IPS DF 4.7 (cell line): Measurements from ENCODE around the gene ZNF813.
A peak's percentile ranks its signal among the peaks of the same experiment; 100 is the strongest.
"Not testable (repeated sequence)": the region's sequence is repeated elsewhere in the genome, so short reads cannot be mapped to it uniquely, and the experiment has no call there.

ENCODE experiments used
- DNase-seq: peaks from one replicate; pipeline ENCODE4 v3.0.0-alpha.2; 2013; ENCODE audit warnings: low spot score; ENCODE audit errors: extremely low read depth

The ZNF813 gene

DNA sequence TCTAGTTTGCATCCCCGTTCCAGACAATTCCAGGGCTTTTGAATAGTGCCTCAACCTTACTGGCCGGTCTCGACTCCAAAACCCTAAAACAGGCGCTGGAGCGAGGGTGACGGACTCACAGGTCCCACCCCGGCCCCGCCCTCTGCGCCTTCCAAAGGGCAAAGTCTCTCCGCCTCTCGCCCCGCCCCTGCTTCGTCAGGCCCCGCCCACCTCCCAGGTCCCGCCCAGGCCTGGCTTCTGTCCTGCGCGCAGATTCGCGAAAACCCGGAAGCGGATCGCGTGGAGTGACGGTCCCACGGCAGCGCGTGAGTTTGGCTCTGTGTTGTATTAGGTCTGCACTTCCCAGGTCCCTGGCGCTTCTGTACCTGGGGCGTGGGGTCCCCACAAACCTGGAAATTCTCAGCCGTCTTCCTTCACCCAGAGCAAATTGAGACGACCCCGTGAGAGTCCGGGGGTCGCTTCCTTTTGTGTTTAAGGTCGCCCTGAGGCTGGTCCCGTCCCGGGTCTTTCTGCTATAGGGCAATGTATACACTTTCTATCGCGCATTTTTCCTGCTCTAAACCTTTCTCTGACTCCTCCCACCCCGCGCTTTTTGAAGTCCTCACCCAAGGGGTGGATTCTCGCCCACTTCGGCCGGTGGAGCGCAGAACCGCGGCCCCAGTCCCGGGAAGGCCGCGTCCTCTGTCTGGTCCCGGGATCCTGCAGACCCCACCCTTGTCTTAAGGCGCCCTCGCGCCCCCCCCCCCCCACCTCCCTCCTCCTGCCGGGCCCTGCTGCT is at the start of gene ZNF813:
Gene ZNF813 (plus strand): TSS at position 249 of the 778 bp plus-strand sequence. CDS start 16,090 bp downstream, outside the sequence.
- no peak for DNase-seq

DNA sequence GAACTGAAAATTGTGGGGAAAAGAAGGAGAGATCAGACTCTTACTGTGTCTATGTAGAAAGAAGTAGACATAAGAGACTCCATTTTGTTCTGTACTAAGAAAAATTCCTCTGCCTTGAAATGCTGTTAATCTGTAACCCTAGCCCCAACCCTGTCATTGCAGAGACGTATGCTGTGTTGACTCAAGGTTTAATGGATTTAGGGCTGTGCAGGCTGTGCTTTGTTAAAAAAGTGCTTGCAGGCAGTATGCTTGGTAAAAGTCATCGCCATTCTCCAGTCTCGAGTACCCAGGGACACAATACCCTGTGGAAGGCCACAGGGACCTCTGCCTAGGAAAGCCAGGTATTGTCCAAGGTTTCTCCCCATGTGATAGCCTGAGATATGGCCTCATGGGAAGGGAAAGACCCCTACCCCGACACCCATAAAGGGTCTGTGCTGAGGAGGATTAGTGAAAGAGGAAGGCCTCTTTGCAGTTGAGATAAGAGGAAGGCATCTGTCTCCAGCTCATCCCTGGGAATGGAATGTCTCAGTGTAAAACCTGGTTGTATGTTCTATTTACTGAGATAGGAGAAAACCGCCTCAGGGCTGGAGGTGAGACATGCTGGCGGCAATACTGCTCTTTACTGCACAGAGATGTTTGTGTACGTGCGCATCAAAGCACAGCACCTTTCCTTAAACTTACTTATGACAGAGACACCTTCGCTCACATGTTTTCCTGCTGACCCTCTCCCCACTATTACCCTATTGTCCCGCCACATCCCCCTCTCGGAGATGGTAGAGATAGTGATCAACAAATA is 46.8 kb upstream of the ZNF813 start:
- DNase-seq: not testable (repeated sequence)

DNA sequence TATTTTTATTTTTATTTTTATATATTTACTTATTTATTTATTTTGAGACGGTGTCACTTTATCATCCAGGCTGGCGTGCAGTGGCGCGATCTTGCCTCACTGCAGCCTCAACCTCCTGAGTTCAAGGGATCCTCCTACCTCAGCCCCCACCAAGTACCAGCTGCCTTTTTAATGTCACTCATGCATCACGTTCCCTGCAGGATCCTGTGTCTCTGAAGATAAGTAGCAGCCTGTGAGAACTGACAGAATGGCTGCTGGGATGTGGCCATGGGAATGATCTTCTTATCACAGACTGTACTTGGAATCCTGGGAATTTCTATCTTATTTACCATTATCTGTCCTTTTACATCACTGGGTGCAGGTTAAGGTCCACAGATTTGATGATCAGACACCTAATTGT is 45.0 kb upstream of the ZNF813 start:
- DNase-seq: no peak

DNA sequence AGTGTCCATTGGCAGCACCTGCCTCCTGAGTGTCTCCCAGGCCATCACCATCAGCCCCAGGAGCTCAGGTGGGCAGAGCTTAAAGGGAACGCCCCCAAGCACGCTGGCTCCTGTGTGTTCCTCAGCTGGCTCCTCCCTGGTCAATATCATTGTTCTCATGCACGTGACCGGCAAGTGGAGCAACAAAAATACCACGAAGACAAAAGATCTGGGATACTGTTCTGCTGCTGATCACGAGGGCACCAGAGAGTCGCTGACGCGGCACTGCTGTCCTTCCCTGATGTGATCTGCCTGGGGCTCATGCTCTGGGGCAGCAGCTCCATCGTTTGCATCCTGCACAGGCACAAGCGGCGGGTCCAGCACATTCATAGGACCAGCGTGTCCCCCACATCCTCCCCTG is 44.5 kb upstream of the ZNF813 start:
- not testable (repeated sequence) for DNase-seq

DNA sequence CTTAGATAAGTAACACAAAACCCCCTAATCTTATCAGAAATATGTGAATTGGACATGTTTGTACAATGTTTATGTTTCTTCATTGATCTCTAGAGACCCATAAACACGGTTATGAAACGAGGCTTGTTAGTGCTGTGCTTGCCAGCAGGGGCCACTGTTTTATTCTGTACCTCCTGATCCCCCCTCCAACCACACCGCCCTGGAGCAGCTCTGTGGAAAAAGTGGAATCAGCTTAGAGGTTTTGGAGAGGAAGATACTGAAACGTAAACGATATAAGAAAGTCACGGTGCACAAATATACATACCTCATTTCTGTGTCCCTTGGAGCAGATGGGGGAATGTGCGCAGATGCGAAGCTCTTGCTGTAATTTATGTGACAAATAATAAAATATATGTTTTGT is 43.9 kb upstream of the ZNF813 start:
- not testable (repeated sequence) for DNase-seq

DNA sequence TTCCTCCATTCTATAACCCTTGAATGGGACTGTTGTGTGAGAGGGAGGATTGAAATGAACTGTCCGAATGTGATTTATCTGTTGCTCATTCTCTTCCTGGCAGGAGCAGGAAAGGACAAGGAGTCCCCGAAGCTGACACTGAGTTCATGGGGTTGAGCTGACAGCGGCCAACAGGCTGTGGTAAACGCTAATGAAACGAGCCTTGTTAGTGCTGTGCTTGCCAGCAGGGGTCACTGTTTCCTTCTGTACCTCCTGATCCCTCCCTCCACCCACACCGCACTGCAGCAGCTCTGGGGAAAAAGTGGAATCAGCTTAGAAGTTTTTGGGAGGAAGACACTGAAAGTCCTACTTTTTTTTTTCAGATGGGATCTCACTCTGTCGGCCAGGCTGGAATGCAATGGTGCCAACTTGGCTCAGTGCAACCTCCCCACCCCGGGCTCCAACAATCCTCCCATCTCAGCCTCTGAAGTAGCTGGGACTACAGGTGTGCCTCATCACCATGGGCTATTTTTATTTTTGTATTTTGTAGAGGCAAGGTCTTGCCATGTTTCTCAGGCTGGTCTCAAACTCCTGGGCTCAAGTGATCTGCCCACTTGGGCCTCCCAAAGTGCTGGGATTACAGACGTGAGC is 42.5 kb upstream of the ZNF813 start:
- peak; percentile 91 for DNase-seq

DNA sequence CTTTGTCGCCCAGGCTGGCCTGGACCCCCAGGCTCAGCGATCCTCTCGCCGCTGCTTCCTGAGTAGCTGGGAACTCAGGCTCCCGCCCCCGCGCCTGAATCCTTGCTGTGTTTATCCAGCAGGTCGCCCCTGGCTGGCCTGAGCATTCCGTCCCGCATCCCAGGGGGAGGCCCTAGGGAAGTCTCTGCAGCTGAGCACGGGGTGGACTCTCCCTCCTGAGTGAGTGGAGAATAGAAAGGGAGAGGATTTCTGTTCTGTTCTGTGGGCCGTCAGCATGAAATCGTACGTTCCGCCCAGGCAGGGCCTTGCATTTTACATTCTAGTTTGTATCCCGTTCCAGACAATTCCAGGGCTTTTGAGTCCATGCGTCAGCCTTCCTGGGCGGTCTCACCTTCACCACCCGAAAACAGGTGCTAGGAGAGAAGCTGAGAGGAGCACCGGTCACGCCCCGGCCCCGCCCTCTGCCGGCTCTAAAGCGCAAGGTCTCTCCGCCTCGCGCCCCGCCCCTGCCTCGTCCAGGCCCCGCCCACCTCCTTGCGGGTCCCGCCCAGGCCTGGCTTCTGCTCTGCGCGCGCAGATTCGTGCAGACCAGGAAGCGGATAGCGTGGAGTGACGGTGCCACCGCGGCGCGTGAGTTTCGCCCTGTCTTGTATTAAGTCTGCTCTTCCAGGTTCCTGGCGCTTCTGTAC is 36.0 kb upstream of the ZNF813 start, which contains the start of gene ZNF761:
Gene ZNF761 (plus strand): TSS at position 586 of the 689 bp plus-strand sequence. CDS start 15,285 bp downstream, outside the sequence.
- peak; percentile 86 for DNase-seq

DNA sequence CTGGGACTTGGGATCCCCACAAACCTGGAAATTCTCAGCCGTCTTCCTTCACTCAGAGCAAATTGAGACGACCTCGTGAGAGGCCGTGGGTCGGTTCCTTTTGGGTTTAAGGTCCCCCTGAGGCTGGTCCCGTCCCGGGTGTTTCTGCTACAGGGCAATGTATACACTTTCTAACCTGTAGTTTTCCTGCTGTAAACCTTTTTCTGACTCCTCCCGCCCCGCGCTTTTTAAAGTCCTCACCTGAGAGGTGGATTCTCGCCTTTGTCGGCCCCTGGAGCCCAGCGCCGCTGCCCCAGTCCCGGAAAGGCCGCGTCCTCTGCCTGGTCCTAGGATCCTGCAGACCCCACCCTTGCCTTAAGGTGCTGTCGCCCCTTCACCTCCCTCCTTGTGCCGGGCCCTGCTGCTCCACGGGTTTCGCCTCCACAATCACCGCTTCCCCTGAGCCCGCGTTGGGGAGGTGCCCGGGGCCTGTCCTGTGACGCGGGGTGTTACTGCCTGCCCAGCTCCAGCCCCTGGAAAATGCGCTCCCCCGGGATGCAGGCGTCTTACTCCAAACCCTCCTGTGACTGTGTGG is 35.4 kb upstream of the ZNF813 start:
- no peak for DNase-seq

DNA sequence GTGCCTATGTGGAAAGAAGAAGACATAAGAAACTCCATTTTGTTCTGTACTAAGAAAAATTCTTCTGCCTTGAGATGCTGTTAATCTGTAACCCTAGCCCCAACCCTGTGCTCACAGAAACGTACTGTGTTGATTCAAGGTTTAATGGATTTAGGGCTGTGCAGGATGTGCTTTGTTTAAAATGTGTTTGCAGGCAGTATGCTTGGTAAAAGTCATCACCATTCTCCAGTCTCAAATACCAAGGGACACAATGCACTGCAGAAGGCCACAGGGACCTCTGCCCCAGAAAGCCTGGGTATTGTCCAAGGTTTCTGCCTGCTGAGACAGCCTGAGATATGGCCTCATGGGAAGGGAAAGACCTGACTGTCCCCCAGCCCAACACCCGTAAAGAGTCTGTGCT is 23.7 kb upstream of the ZNF813 start:
- not testable (repeated sequence) for DNase-seq

DNA sequence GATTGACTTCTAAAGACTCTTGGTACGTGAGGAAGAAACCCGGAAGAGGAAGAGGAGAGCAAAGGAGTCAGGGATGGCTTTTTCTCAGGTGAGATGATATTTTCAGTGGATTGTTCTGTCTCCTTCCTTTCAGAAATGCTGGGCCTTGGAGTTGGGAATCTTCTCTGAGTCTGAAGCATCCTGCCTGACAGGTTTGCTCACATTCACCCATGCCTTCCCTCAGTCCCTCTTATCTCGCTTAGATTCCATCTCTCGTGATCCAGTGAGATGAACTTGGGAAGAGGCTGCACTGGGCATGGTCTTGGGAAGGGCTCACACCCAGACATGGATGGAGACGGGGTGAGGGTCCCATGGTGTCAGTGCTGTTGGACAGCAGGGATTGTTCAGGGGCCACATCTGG is 20.3 kb upstream of the ZNF813 start:
- not testable (repeated sequence) for DNase-seq

DNA sequence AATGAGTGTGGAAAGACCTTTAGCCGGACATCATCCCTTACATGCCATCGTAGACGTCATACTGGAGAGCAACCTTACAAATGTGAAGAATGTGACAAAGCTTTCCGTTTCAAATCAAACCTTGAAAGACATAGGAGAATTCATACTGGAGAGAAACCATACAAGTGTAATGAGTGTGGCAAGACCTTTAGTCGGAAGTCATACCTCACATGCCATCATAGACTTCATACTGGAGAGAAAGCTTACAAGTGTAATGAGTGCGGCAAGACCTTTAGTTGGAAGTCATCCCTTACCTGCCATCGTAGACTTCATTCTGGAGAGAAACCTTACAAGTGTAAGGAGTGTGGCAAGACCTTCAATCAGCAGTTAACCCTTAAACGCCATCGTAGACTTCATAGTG is 11.7 kb upstream of the ZNF813 start:
- no peak for DNase-seq

DNA sequence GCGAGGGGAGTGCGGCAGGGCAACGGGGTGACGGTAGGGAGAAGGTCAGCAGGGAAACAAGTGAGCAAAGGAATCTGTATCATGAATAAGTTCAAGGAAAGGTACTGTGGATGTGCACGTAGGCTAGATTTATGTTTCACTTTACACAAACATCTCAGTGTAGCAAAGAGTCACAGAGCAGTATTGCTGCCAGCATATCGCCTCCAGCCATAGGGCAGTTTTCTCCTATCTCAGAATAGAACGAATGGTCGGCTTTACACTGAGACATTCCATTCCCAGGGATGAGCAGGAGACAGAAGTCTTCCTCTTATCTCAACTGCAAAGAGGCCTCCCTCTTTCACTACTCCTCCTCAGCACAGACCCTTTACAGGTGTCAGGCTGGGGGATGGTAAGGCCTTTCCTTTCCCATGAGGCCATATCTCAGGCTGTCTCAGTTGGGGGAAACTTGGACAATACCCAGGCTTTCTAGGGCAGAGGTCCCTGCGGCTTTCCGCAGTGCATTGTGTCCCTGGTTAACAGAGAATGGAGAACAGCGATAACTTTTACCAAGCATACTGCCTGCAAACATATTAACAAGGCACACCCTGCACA is 7.3 kb upstream of the ZNF813 start:
- DNase-seq: not testable (repeated sequence)

DNA sequence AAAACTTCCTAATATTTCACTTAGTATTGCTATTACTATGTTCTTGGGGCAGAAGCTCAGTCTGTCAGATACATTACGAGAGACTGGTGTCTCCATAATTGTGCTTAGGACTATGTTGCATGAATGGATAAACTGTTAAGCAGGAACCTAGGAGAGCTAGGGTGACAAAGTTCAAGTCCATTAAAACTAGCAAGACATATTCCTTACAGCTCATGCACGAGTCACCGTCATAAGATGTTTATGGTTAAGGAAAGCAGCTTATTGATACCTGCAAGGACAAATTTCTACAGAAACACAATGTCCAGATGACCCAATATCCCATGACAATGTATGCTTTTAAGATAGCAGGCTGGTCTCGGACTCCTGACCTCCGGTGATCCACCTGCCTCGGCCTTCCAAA is 5.7 kb upstream of the ZNF813 start:
- no peak for DNase-seq

DNA sequence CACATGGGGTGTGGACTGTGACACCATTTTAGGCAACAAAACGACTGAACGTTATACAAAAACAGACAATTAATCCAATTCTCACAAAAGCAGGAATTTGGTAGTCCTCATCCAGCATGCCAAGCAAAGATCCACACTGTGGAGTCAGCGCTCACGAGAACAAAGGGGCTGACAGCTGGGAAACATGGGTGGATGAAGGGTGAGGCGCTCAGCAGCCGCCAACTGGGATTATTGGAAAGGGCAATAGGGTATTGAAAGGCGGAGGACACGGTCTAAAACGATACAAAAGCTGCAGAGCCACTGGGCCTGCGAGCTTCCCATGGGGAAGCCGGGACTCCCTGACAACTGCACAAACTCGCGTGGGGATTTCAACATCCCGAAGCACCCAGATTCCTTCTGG is 4.7 kb upstream of the ZNF813 start:
- no peak for DNase-seq

DNA sequence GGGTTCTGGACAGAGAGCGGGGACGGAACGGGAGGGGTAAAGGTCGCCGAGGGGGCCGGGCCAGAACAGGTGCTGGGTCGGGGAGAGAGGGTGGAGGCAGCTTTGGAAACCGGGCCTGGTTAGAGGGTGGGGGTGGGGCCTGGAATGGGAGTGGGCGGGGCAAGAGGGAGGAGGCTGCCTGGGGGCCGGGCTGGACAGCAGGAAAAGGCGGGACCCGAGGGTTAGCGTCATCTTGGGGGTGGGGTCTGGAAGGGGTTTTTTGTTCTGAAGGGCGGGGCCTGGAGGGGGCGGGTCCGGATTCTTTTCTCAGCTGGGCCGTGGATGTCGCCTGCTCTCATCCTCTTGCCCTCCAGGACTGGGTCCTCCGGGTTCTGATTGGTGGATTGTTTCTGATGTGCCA is 4.3 kb upstream of the ZNF813 start:
- no peak for DNase-seq

DNA sequence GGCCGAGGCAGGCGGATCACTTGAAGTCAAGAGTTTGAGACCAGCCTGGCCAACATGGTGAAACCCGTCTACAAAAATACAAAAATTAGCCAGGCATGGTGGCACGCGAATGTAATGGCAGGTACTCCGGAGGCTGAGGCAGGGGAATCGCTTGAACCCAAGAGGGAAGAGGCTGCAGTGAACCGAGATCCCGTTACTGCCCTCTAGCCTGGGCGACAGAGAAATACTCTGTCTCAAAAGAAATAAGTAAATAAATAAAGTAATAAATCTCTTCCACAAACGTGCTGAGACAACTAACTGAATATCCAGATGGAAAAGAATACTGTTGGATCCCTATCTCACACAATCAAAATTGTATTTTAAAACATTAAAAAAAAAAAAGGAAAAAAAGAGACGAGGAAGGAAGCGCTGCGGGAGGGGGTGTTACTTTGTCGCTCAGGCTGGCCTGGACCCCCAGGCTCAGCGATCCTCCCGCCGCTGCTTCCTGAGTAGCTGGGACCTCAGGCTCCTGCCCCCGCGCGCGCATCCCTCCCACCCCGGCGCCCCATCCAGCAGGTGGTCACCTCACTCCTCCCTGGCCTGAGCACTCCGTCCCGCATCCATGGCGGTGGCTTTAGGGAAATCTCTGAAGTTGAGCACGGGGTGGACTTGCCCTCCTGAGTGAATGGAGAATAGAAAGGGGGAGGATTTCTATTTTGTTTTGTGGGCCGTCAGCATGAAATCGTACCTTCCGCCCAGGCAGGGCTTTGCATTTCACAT is 628 bp upstream of the ZNF813 start:
- no peak for DNase-seq

DNA sequence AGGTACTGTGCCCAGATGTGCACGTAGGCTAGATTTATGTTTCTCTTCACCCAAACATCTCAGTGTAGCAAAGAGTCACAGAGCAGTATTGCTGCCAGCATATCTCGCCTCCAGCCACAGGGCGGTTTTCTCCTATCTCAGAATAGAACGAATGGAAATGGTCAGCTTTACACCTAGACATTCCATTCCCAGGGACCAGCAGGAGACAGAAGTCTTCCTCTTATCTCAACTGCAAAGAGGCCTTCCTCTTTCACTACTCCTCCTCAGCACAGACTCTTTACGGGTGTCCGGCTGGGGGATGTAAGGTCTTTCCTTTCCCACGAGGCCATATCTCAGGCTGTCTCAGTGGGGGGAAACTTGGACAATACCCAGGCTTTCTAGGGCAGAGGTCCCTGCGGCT is 1.1 kb downstream of the ZNF813 start:
- DNase-seq: not testable (repeated sequence)

DNA sequence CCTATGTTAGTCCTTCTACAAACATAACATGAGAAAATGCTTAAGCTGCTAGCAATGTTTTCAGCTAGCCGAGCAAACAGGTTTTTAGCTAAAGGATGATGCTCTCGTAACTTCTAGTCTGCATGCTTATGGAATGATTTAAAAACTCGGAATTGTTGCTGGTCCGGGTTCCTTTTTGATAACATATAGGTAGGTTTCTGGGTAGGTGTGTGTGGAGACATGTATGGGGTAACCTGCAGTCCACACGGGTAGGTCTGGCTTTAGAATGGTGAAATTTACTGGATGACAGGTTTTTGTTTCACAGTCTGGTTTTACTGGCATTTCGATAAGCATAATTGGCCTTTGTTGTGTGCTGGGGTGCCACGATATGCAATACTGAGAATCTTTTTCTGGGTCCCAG is 4.4 kb downstream of the ZNF813 start:
- no peak for DNase-seq

DNA sequence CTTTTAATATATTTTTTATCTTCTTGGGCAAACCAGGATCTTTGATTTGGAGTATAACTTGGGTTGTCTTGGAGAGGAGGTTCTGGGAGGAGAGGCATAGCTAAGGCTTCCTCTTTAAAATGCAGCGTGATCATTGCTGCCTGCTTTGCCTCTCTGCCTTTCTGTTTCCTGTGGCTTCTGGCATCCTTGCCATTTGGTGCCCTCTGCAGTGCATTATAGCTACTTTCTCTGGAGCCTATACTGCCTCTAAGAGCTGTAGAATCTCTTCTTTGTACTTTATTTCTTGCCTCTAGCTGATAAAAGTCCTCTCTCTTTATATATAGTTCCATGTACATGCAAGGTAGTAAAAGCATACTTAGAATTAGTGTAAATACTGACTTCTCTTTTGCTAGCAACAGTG is 7.3 kb downstream of the ZNF813 start:
- not testable (repeated sequence) for DNase-seq

DNA sequence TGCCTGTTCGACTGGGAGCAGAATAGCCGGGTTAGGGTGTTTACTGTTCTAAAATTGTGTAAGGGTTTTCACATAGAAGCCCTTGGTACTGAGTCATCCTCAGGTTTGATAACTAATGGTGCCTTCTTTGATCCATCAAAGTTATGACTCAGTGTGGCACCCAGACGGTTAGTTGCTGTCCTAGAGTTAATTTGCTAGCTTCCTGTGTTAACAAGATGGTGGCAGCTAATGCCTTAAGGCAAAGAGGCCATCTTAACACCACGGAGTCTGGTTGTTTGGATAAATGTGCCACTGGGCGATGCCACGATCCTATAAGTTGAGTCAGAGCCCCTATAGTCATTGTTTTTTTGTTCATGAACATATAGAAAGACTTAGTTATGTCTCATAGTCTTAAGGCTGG is 7.9 kb downstream of the ZNF813 start:
- DNase-seq: not testable (repeated sequence)
